PFSK-1 (cell line): Measurements from ENCODE around the gene SLC38A6.

Source experiments
- TAF1 ChIP-seq: IDR thresholded peaks from 2 replicates; pipeline ENCODE4 v1.6.1; 2012; ENCODE audit warnings: low read length, control low read depth, borderline replicate concordance; ENCODE audit not compliant: insufficient read depth
- TF ChIP-seq, protein P1 (sequence below), 2 experiments: IDR thresholded peaks; 2 replicates each; pipeline versions ENCODE4 v1.6.1 to v1.8.0; 2011 to 2012; ENCODE audit warnings: low read depth in 2 of 2, low read length in 2 of 2, control low read depth in 1 of 2, inconsistent platforms in 1 of 2, mild to moderate bottlenecking in 1 of 2, moderate library complexity in 1 of 2; ENCODE audit not compliant: insufficient read depth in 1 of 2

DNA sequence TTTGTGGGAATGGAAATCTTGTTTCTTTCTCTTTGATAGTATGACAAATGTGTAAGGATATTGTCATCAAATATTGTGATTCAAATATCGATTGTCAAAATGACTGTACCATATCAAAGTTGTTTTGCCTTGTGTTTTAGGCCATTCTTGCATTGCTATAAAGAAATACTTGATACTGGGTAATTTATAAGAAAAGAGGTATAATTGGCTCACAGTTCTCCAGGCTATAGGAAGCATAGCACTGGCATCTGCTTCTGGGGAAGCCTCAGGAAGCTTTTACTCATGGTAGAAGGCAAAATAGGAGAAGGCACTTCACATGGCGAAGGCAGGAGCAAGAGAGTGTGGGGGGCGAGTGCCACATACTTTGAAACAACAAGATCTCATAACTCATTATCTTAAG is 8.0 kb upstream of the SLC38A6 start:
- TF ChIP-seq TAF1 = no peak
- TF ChIP-seq, protein P1, sequence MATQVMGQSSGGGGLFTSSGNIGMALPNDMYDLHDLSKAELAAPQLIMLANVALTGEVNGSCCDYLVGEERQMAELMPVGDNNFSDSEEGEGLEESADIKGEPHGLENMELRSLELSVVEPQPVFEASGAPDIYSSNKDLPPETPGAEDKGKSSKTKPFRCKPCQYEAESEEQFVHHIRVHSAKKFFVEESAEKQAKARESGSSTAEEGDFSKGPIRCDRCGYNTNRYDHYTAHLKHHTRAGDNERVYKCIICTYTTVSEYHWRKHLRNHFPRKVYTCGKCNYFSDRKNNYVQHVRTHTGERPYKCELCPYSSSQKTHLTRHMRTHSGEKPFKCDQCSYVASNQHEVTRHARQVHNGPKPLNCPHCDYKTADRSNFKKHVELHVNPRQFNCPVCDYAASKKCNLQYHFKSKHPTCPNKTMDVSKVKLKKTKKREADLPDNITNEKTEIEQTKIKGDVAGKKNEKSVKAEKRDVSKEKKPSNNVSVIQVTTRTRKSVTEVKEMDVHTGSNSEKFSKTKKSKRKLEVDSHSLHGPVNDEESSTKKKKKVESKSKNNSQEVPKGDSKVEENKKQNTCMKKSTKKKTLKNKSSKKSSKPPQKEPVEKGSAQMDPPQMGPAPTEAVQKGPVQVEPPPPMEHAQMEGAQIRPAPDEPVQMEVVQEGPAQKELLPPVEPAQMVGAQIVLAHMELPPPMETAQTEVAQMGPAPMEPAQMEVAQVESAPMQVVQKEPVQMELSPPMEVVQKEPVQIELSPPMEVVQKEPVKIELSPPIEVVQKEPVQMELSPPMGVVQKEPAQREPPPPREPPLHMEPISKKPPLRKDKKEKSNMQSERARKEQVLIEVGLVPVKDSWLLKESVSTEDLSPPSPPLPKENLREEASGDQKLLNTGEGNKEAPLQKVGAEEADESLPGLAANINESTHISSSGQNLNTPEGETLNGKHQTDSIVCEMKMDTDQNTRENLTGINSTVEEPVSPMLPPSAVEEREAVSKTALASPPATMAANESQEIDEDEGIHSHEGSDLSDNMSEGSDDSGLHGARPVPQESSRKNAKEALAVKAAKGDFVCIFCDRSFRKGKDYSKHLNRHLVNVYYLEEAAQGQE (IDR thresholded peaks at IDR 0.05; ENCODE audit: insufficient read depth in 1 of 2, low read depth in 2 of 2, low read length in 2 of 2) = no peak
